Activated naive CD4-positive, alpha-beta T cell treated with anti-CD3 and anti-CD28 coated beads for 36 hours (primary cell): ENCODE results near the gene XNDC1N. TPM values are rescaled to one million over a fixed set of nuclear protein-coding genes. Genes with fewer than 3 reads are reported as not detected.
A peak's percentile ranks its signal among the peaks of the same experiment; 100 is the strongest.

Experiments
- CTCF ChIA-PET: fragments of 350-600 bp; sonication (Branson Sonifier 250); formaldehyde crosslinking; loops from one replicate; lab custom pipeline; 2021; ENCODE audit warnings: antibody characterized with exemption; lab: Charles Lee
- DNase-seq: peaks from one replicate; pipeline ENCODE4 v3.0.0-alpha.2; 2020
- H3K27ac Mint-ChIP-seq: one replicate; pipeline ENCODE4 v1.8.0; 2021; ENCODE audit warnings: mild to moderate bottlenecking, mixed read lengths
- H3K27me3 Mint-ChIP-seq: one replicate; pipeline ENCODE4 v1.8.0; 2021; ENCODE audit warnings: low read depth, mixed read lengths
- H3K36me3 Mint-ChIP-seq: one replicate; pipeline ENCODE4 v1.8.0; 2021; ENCODE audit warnings: low read depth, mixed read lengths
- H3K4me1 Mint-ChIP-seq: one replicate; pipeline ENCODE4 v1.8.0; 2021; ENCODE audit warnings: low read depth, mixed read lengths
- H3K4me3 Mint-ChIP-seq: one replicate; pipeline ENCODE4 v1.8.0; 2021; ENCODE audit warnings: mild to moderate bottlenecking, moderate library complexity, mixed read lengths
- H3K9me3 Mint-ChIP-seq: one replicate; pipeline ENCODE4 v1.8.0; 2021; ENCODE audit warnings: mixed read lengths
- intact Hi-C: fragments of 100-400 bp; cut with micrococcal nuclease; formaldehyde crosslinking; loops from one replicate; pipeline ENCODE4 v1.15.1; 2023
- total RNA-seq, 2 experiments: library from RNA; stranded (reverse); gene quantifications; one replicate each; pipeline ENCODE4 v1.2.3, GENCODE V29; 2021

Gene XNDC1N
- 10 to 100 TPM; 14.2 to 16.4 TPM for total RNA-seq

GRCh38 chr11:71927820-71928736 is at the start of gene XNDC1N:
XNDC1N (minus strand) TSS chr11:71928594; CDS start chr11:71923353, 5,241 bp downstream.
- peak; percentile 85 for DNase-seq
- Mint-ChIP-seq H3K27me3 (no peaks in the 10 kb centered on the region), H3K27ac (peak within 1 kb of the TSS; percentile 100), H3K9me3 (no peaks in the 10 kb centered on the region), H3K4me1 (peaks cover 46% of the 10 kb centered on the region), H3K36me3 (peaks cover 20% of the 10 kb centered on the region), H3K4me3 (peak within 1 kb of the TSS; percentile 96)
- CTCF ChIA-PET: interaction anchor here (0.9 to 2.3 kb wide), 7 partner anchors 9 to 174 kb away, joined by 3 to 8 read pairs (median 5); no protein-coding TSS in a partner anchor
- intact Hi-C loops: loop anchor here (1.0 to 2.0 kb wide), 7 partner anchors 35 to 295 kb away; partner anchors contain the start of genes ANAPC15, LAMTOR1, LRRC51 and NUMA1

GRCh38 chr11:71977743-71978418 is 49.5 kb upstream of the XNDC1N start:
- peaks cover 7% of the 10 kb centered on the region for H3K36me3 Mint-ChIP-seq
- CTCF ChIA-PET: interaction anchor here (0.5 to 3.8 kb wide), 28 partner anchors 9 to 453 kb away, joined by 3 to 29 read pairs (median 6); partner anchors contain the start of genes IL18BP and XNDC1N
- peak; percentile 72 for DNase-seq
- no peaks in the 10 kb centered on the region for H3K27me3 Mint-ChIP-seq
- no peak overlapping the region for H3K27ac Mint-ChIP-seq
- H3K4me3 Mint-ChIP-seq: no peak overlapping the region
- intact Hi-C loops: loop anchor here (1.0 to 5.0 kb wide), 4 partner anchors 114 to 454 kb away; partner anchors contain the start of gene CLPB
- no peaks in the 10 kb centered on the region for H3K9me3 Mint-ChIP-seq
- no peaks in the 10 kb centered on the region for H3K4me1 Mint-ChIP-seq

GRCh38 chr11:71977090-71977489 is 48.7 kb upstream of the XNDC1N start:
- intact Hi-C loops: loop anchor here (1.0 to 5.0 kb wide), 4 partner anchors 115 to 455 kb away; partner anchors contain the start of gene CLPB
- peaks cover 4% of the 10 kb centered on the region for H3K36me3 Mint-ChIP-seq
- no peaks in the 10 kb centered on the region for H3K9me3 Mint-ChIP-seq

GRCh38 chr11:71976551-71976950 is 48.2 kb upstream of the XNDC1N start:
- Mint-ChIP-seq H3K4me1 (no peaks in the 10 kb centered on the region), H3K9me3 (no peaks in the 10 kb centered on the region), H3K27me3 (no peaks in the 10 kb centered on the region), H3K4me3 (no peak overlapping the region), H3K27ac (no peak overlapping the region), H3K36me3 (peaks cover 4% of the 10 kb centered on the region)
- CTCF ChIA-PET: interaction anchor here (1.1 to 3.8 kb wide), 15 partner anchors 8 to 454 kb away, joined by 3 to 29 read pairs (median 8); partner anchors contain the start of gene XNDC1N
- intact Hi-C loops: loop anchor here (2.0 to 5.0 kb wide), 3 partner anchors 168 to 456 kb away; partner anchors contain the start of gene CLPB
- DNase-seq: no peak

More at GRCh38 chr11:71977090-71977489, 48.7 kb upstream of the XNDC1N start:
- H3K27ac Mint-ChIP-seq: no peak overlapping the region
- CTCF ChIA-PET: interaction anchor here (0.6 to 3.8 kb wide), 23 partner anchors 9 to 454 kb away, joined by 3 to 29 read pairs (median 7); partner anchors contain the start of genes IL18BP and XNDC1N
- H3K4me1 Mint-ChIP-seq: no peaks in the 10 kb centered on the region
- DNase-seq: no peak
- H3K4me3 Mint-ChIP-seq: no peak overlapping the region
- no peaks in the 10 kb centered on the region for H3K27me3 Mint-ChIP-seq

- Mint-ChIP-seq H3K36me3 (peaks cover 6% of the 10 kb centered on the region), H3K9me3 (no peaks in the 10 kb centered on the region), H3K27ac (no peak overlapping the region), H3K4me3 (no peak overlapping the region), H3K4me1 (peaks cover 4% of the 10 kb centered on the region), H3K27me3 (no peaks in the 10 kb centered on the region)
- CTCF ChIA-PET: interaction anchor here (0.8 kb wide), 1 partner anchor 172 kb away, joined by 3 read pairs; no protein-coding TSS in a partner anchor
- intact Hi-C loops: no loop called here
- no peak for DNase-seq
Measured at GRCh38 chr11:71971680-71972079, 43.3 kb upstream of the XNDC1N start.

GRCh38 chr11:71964641-71965040 is 36.2 kb upstream of the XNDC1N start:
- Mint-ChIP-seq H3K27me3 (no peaks in the 10 kb centered on the region), H3K4me3 (no peak overlapping the region), H3K27ac (no peak overlapping the region), H3K36me3 (peaks cover 26% of the 10 kb centered on the region), H3K9me3 (no peaks in the 10 kb centered on the region), H3K4me1 (peaks cover 17% of the 10 kb centered on the region)
- DNase-seq: no peak
- intact Hi-C loops: no loop called here
- CTCF ChIA-PET: no interaction called here

GRCh38 chr11:71963468-71963867 is 35.1 kb upstream of the XNDC1N start:
- no peaks in the 10 kb centered on the region for H3K9me3 Mint-ChIP-seq
- intact Hi-C loops: loop anchor here (2.0 kb wide), 1 partner anchor 35 kb away; the partner anchor contains the start of genes RNF121 and XNDC1N
- no peak overlapping the region for H3K27ac Mint-ChIP-seq
- CTCF ChIA-PET: no interaction called here
- H3K36me3 Mint-ChIP-seq: peaks cover 26% of the 10 kb centered on the region
- DNase-seq: no peak
- H3K4me1 Mint-ChIP-seq: peaks cover 17% of the 10 kb centered on the region
- no peaks in the 10 kb centered on the region for H3K27me3 Mint-ChIP-seq
- no peak overlapping the region for H3K4me3 Mint-ChIP-seq

- intact Hi-C loops: loop anchor here (2.0 kb wide), 1 partner anchor 34 kb away; the partner anchor contains the start of genes RNF121 and XNDC1N
- no peaks in the 10 kb centered on the region for H3K9me3 Mint-ChIP-seq
- peak overlapping the region; percentile 66 for H3K27ac Mint-ChIP-seq
- H3K36me3 Mint-ChIP-seq: peaks cover 23% of the 10 kb centered on the region
- DNase-seq: no peak
- peaks cover 18% of the 10 kb centered on the region for H3K4me1 Mint-ChIP-seq
- no peaks in the 10 kb centered on the region for H3K27me3 Mint-ChIP-seq
- no peak overlapping the region for H3K4me3 Mint-ChIP-seq
- CTCF ChIA-PET: interaction anchor here (0.6 kb wide), 1 partner anchor 1562 kb away, joined by 3 read pairs; no protein-coding TSS in a partner anchor
Measured at GRCh38 chr11:71962428-71963038, 34.1 kb upstream of the XNDC1N start.

- no peak overlapping the region for H3K27ac Mint-ChIP-seq
- CTCF ChIA-PET: interaction anchor here (1.2 kb wide), 1 partner anchor 92 kb away, joined by 3 read pairs; no protein-coding TSS in a partner anchor
Measured at GRCh38 chr11:71955898-71956456, 27.6 kb upstream of the XNDC1N start.

GRCh38 chr11:71951741-71952310 is 23.4 kb upstream of the XNDC1N start:
- H3K4me1 Mint-ChIP-seq: peaks cover 22% of the 10 kb centered on the region
- H3K27ac Mint-ChIP-seq: no peak overlapping the region
- CTCF ChIA-PET: interaction anchor here (0.6 kb wide), 2 partner anchors 10 to 26 kb away, joined by 3 read pairs; no protein-coding TSS in a partner anchor
- H3K4me3 Mint-ChIP-seq: no peak overlapping the region
- no peaks in the 10 kb centered on the region for H3K9me3 Mint-ChIP-seq
- H3K36me3 Mint-ChIP-seq: peaks cover 3% of the 10 kb centered on the region
- intact Hi-C loops: no loop called here
- no peaks in the 10 kb centered on the region for H3K27me3 Mint-ChIP-seq
- DNase-seq: no peak

More at GRCh38 chr11:71955898-71956456, 27.6 kb upstream of the XNDC1N start:
- no peak for DNase-seq
- Mint-ChIP-seq H3K4me3 (no peak overlapping the region), H3K4me1 (peaks cover 22% of the 10 kb centered on the region), H3K27me3 (no peaks in the 10 kb centered on the region), H3K9me3 (no peaks in the 10 kb centered on the region), H3K36me3 (peaks cover 11% of the 10 kb centered on the region)
- intact Hi-C loops: no loop called here

GRCh38 chr11:71949034-71949433 is 20.6 kb upstream of the XNDC1N start:
- CTCF ChIA-PET: no interaction called here
- intact Hi-C loops: no loop called here
- no peaks in the 10 kb centered on the region for H3K27me3 Mint-ChIP-seq
- H3K4me1 Mint-ChIP-seq: peaks cover 18% of the 10 kb centered on the region
- no peak overlapping the region for H3K27ac Mint-ChIP-seq
- H3K4me3 Mint-ChIP-seq: no peak overlapping the region
- DNase-seq: no peak
- peaks cover 3% of the 10 kb centered on the region for H3K36me3 Mint-ChIP-seq
- no peaks in the 10 kb centered on the region for H3K9me3 Mint-ChIP-seq
